ENCODE measurements around the gene LRRC3B.

LRRC3B gene

GRCh38 chr3:26681632-26682031 is 59.1 kb downstream of the LRRC3B start:
- Histone ChIP-seq H3K4ac (ENCODE audit: low read length) (no peak overlapping the region), H3K9me3 (replicated peaks in 1 of 2; ENCODE audit: control insufficient read depth in 2 of 2, insufficient read depth in 1 of 2, low read depth in 1 of 2, low read length in 2 of 2) (no peaks in the 10 kb centered on the region), H4K8ac (ENCODE audit: low read depth, low read length) (no peak overlapping the region), H3K27me3 (ENCODE audit: control insufficient read depth in 3 of 3, insufficient read depth in 3 of 3, low read depth in 1 of 3, low read length in 3 of 3) (no peaks in the 10 kb centered on the region), H4K91ac (ENCODE audit: low read depth, low read length, poor library complexity) (no peak overlapping the region), H3K27ac (replicated peaks; ENCODE audit: low read length) (no peak overlapping the region), H3K18ac (ENCODE audit: low read length) (no peak overlapping the region), H2BK12ac (ENCODE audit: low read length) (no peak overlapping the region), H2AK5ac (ENCODE audit: low read depth, low read length) (no peak overlapping the region), H2AFZ (ENCODE audit: low read length) (no peak overlapping the region), H3K14ac (ENCODE audit: low read length) (no peak overlapping the region), H3K4me3 (ENCODE audit: low read length in 2 of 2) (no peak overlapping the region), H3K4me1 (ENCODE audit: control insufficient read depth in 2 of 2, insufficient read depth in 1 of 2, low read depth in 1 of 2, low read length in 2 of 2) (no peaks in the 10 kb centered on the region), H3K4me2 (ENCODE audit: insufficient read depth, low read length, poor library complexity, severe bottlenecking) (no peak overlapping the region), H2BK5ac (ENCODE audit: low read length) (no peak overlapping the region), H3K79me1 (ENCODE audit: low read depth, low read length) (no peaks in the 10 kb centered on the region), H3K23ac (ENCODE audit: low read depth, low read length, poor library complexity) (no peak overlapping the region), H3K9ac (ENCODE audit: low read depth, low read length, poor library complexity) (no peak overlapping the region), H2BK15ac (ENCODE audit: low read length) (no peak overlapping the region), H3K36me3 (replicated peaks in 1 of 2; ENCODE audit: control insufficient read depth in 2 of 2, insufficient read depth in 2 of 2, low read length in 2 of 2) (no peaks in the 10 kb centered on the region), H2BK120ac (ENCODE audit: low read depth, low read length) (no peak overlapping the region)
- DNase-seq (ENCODE audit: low spot score), result no peak
- no CpG with 5 or more reads among the region's 2 CpGs for WGBS, 2 donors (ENCODE audit: extremely low coverage in 2 of 2, insufficient read length in 2 of 2, insufficient replicate concordance in 1 of 2)

- Histone ChIP-seq H3K27me3 (ENCODE audit: control insufficient read depth in 3 of 3, insufficient read depth in 3 of 3, low read depth in 1 of 3, low read length in 3 of 3) (no peaks in the 10 kb centered on the region), H3K4ac (ENCODE audit: low read length) (no peak overlapping the region), H3K4me2 (ENCODE audit: insufficient read depth, low read length, poor library complexity, severe bottlenecking) (no peak overlapping the region), H2BK15ac (ENCODE audit: low read length) (no peak overlapping the region), H3K4me3 (ENCODE audit: low read length in 2 of 2) (no peak overlapping the region), H2AK5ac (ENCODE audit: low read depth, low read length) (no peak overlapping the region), H3K14ac (ENCODE audit: low read length) (no peak overlapping the region), H3K27ac (replicated peaks; ENCODE audit: low read length) (no peak overlapping the region), H3K79me1 (ENCODE audit: low read depth, low read length) (no peaks in the 10 kb centered on the region), H3K9me3 (replicated peaks in 1 of 2; ENCODE audit: control insufficient read depth in 2 of 2, insufficient read depth in 1 of 2, low read depth in 1 of 2, low read length in 2 of 2) (no peaks in the 10 kb centered on the region), H3K9ac (ENCODE audit: low read depth, low read length, poor library complexity) (no peak overlapping the region), H3K4me1 (ENCODE audit: control insufficient read depth in 2 of 2, insufficient read depth in 1 of 2, low read depth in 1 of 2, low read length in 2 of 2) (no peaks in the 10 kb centered on the region), H2BK120ac (ENCODE audit: low read depth, low read length) (no peak overlapping the region), H4K8ac (ENCODE audit: low read depth, low read length) (no peak overlapping the region), H2AFZ (ENCODE audit: low read length) (no peak overlapping the region), H3K23ac (ENCODE audit: low read depth, low read length, poor library complexity) (no peak overlapping the region), H2BK12ac (ENCODE audit: low read length) (no peak overlapping the region), H3K18ac (ENCODE audit: low read length) (no peak overlapping the region), H4K91ac (ENCODE audit: low read depth, low read length, poor library complexity) (no peak overlapping the region), H3K36me3 (replicated peaks in 1 of 2; ENCODE audit: control insufficient read depth in 2 of 2, insufficient read depth in 2 of 2, low read length in 2 of 2) (no peaks in the 10 kb centered on the region), H2BK5ac (ENCODE audit: low read length) (no peak overlapping the region)
- DNase-seq (ENCODE audit: low spot score), result no peak
- no CpG with 5 or more reads among the region's 1 CpG for WGBS, 2 donors (ENCODE audit: extremely low coverage in 2 of 2, insufficient read length in 2 of 2, insufficient replicate concordance in 1 of 2)
Measured at GRCh38 chr3:26682406-26682805, 59.8 kb downstream of the LRRC3B start.

GRCh38 chr3:26683902-26684301 is 61.3 kb downstream of the LRRC3B start:
- WGBS, 2 donors (ENCODE audit: extremely low coverage in 2 of 2, insufficient read length in 2 of 2, insufficient replicate concordance in 1 of 2), result no CpG with 5 or more reads among the region's 3 CpGs
- Histone ChIP-seq H2BK120ac (ENCODE audit: low read depth, low read length) (no peak overlapping the region), H4K91ac (ENCODE audit: low read depth, low read length, poor library complexity) (no peak overlapping the region), H3K9me3 (replicated peaks in 1 of 2; ENCODE audit: control insufficient read depth in 2 of 2, insufficient read depth in 1 of 2, low read depth in 1 of 2, low read length in 2 of 2) (no peaks in the 10 kb centered on the region), H3K79me1 (ENCODE audit: low read depth, low read length) (no peaks in the 10 kb centered on the region), H4K8ac (ENCODE audit: low read depth, low read length) (no peak overlapping the region), H2BK12ac (ENCODE audit: low read length) (no peak overlapping the region), H2AFZ (ENCODE audit: low read length) (no peak overlapping the region), H3K4me3 (ENCODE audit: low read length in 2 of 2) (no peak overlapping the region), H2BK15ac (ENCODE audit: low read length) (no peak overlapping the region), H3K36me3 (replicated peaks in 1 of 2; ENCODE audit: control insufficient read depth in 2 of 2, insufficient read depth in 2 of 2, low read length in 2 of 2) (peaks cover 0 to 2% of the 10 kb centered on the region in 2 donors), H3K4me1 (ENCODE audit: control insufficient read depth in 2 of 2, insufficient read depth in 1 of 2, low read depth in 1 of 2, low read length in 2 of 2) (no peaks in the 10 kb centered on the region), H3K4ac (ENCODE audit: low read length) (no peak overlapping the region), H3K27me3 (ENCODE audit: control insufficient read depth in 3 of 3, insufficient read depth in 3 of 3, low read depth in 1 of 3, low read length in 3 of 3) (no peaks in the 10 kb centered on the region), H2BK5ac (ENCODE audit: low read length) (no peak overlapping the region), H3K18ac (ENCODE audit: low read length) (no peak overlapping the region), H3K9ac (ENCODE audit: low read depth, low read length, poor library complexity) (no peak overlapping the region), H3K14ac (ENCODE audit: low read length) (no peak overlapping the region), H3K23ac (ENCODE audit: low read depth, low read length, poor library complexity) (no peak overlapping the region), H2AK5ac (ENCODE audit: low read depth, low read length) (no peak overlapping the region), H3K27ac (replicated peaks; ENCODE audit: low read length) (no peak overlapping the region), H3K4me2 (ENCODE audit: insufficient read depth, low read length, poor library complexity, severe bottlenecking) (no peak overlapping the region)
- no peak for DNase-seq (ENCODE audit: low spot score)

GRCh38 chr3:26687466-26687865 is 64.9 kb downstream of the LRRC3B start:
- no peak overlapping the region for H3K9ac ChIP-seq (ENCODE audit: low read depth, low read length, poor library complexity)
- no CpG with 5 or more reads among the region's 4 CpGs for WGBS, 2 donors (ENCODE audit: extremely low coverage in 2 of 2, insufficient read length in 2 of 2, insufficient replicate concordance in 1 of 2)
- H2AK5ac ChIP-seq (ENCODE audit: low read depth, low read length), result no peak overlapping the region
- no peaks in the 10 kb centered on the region for H3K9me3 ChIP-seq (replicated peaks in 1 of 2; ENCODE audit: control insufficient read depth in 2 of 2, insufficient read depth in 1 of 2, low read depth in 1 of 2, low read length in 2 of 2)
- no peak overlapping the region for H2BK5ac ChIP-seq (ENCODE audit: low read length)
- no peak overlapping the region for H3K4ac ChIP-seq (ENCODE audit: low read length)
- no peaks in the 10 kb centered on the region for H3K4me1 ChIP-seq (ENCODE audit: control insufficient read depth in 2 of 2, insufficient read depth in 1 of 2, low read depth in 1 of 2, low read length in 2 of 2)
- DNase-seq (ENCODE audit: low spot score), result no peak
- H3K27me3 ChIP-seq (ENCODE audit: control insufficient read depth in 3 of 3, insufficient read depth in 3 of 3, low read depth in 1 of 3, low read length in 3 of 3), result no peaks in the 10 kb centered on the region
- no peak overlapping the region for H2BK12ac ChIP-seq (ENCODE audit: low read length)
- no peak overlapping the region for H3K14ac ChIP-seq (ENCODE audit: low read length)
- no peak overlapping the region for H3K18ac ChIP-seq (ENCODE audit: low read length)
- H4K8ac ChIP-seq (ENCODE audit: low read depth, low read length), result no peak overlapping the region
- H3K4me3 ChIP-seq (ENCODE audit: low read length in 2 of 2), result no peak overlapping the region
- no peak overlapping the region for H3K27ac ChIP-seq (replicated peaks; ENCODE audit: low read length)
- no peak overlapping the region for H2AFZ ChIP-seq (ENCODE audit: low read length)
- no peak overlapping the region for H2BK120ac ChIP-seq (ENCODE audit: low read depth, low read length)
- H4K91ac ChIP-seq (ENCODE audit: low read depth, low read length, poor library complexity), result no peak overlapping the region
- no peak overlapping the region for H3K4me2 ChIP-seq (ENCODE audit: insufficient read depth, low read length, poor library complexity, severe bottlenecking)
- H3K23ac ChIP-seq (ENCODE audit: low read depth, low read length, poor library complexity), result no peak overlapping the region
- no peak overlapping the region for H2BK15ac ChIP-seq (ENCODE audit: low read length)
- peaks cover 0 to 2% of the 10 kb centered on the region in 2 donors for H3K36me3 ChIP-seq (replicated peaks in 1 of 2; ENCODE audit: control insufficient read depth in 2 of 2, insufficient read depth in 2 of 2, low read length in 2 of 2)
- H3K79me1 ChIP-seq (ENCODE audit: low read depth, low read length), result no peaks in the 10 kb centered on the region
